Esophagus squamous epithelium (tissue), 5 donors: ENCODE results near the gene PSMC3IP. TPM values are rescaled to one million over a fixed set of nuclear protein-coding genes. Genes with fewer than 3 reads are reported as not detected.
"Not testable (repeated sequence)": the region's sequence is repeated elsewhere in the genome, so short reads cannot be mapped to it uniquely, and the experiment has no call there.

Source experiments
- DNase-seq: peaks from one replicate; lab custom pipeline; 2025; lab: John Stamatoyannopoulos, UW
- H3K27ac ChIP-seq, 4 donors: fragments of 200-600 bp; sonication (generic); one replicate each; pipeline ENCODE4 v1.5.1; 2016 to 2019; ENCODE audit warnings: mild to moderate bottlenecking in 1 of 4
- H3K27me3 ChIP-seq, 4 donors: fragments of 200-600 bp; sonication (generic); 1 replicate in 3 of 4; 2 replicates in 1 of 4; pipeline versions ENCODE4 v1.5.1 to v1.6.0; 2017 to 2021; ENCODE audit warnings: antibody characterized with exemption in 1 of 4
- H3K36me3 ChIP-seq, 3 donors: fragments of 200-600 bp; sonication (generic); one replicate each; pipeline ENCODE4 v1.5.1; 2016 to 2019
- H3K4me1 ChIP-seq, 3 donors: fragments of 200-600 bp; sonication (generic); one replicate each; pipeline ENCODE4 v1.5.1; 2017 to 2019
- H3K4me3 ChIP-seq, 4 donors: fragments of 200-600 bp; sonication (generic); 1 replicate in 3 of 4; 2 replicates in 1 of 4; pipeline ENCODE4 v1.5.1; 2016 to 2019; ENCODE audit warnings: mild to moderate bottlenecking in 2 of 4, moderate library complexity in 1 of 4
- H3K9me3 ChIP-seq, 3 donors: fragments of 200-600 bp; sonication (generic); one replicate each; pipeline ENCODE4 v1.5.1; 2016 to 2019
- POLR2A ChIP-seq, 4 donors: fragments of 450-650 bp; IDR thresholded peaks; one replicate each; pipeline ENCODE4 v1.6.1; 2017; ENCODE audit warnings: antibody characterized with exemption in 4 of 4, mild to moderate bottlenecking in 4 of 4, moderate library complexity in 3 of 4
- WGBS, 2 donors: methylation state at CpG; one replicate each; pipeline ENCODE4 v1.1.5; 2018; 5-methylcytosine and 5-hydroxymethylcytosine counted together
- intact Hi-C: fragments of 100-400 bp; cut with DNase I; formaldehyde crosslinking; loops from one replicate; pipeline ENCODE4 v1.15.0; 2022
- total RNA-seq, 4 donors: library from RNA; depleted of rRNA; stranded (reverse); fragments of >200 nt; gene quantifications; one replicate each; pipeline ENCODE4 v1.1.0, GENCODE V29; 2016
- TF ChIP-seq, protein P1 (sequence below), 6 experiments: fragments of 450-650 bp in 4 of 6; fragments of 200-600 bp in 2 of 6; sonication (generic) in 2 of 6; IDR thresholded peaks; one replicate each; pipeline ENCODE4 v1.5.1; 2016 to 2019; ENCODE audit warnings: antibody characterized with exemption in 6 of 6, mild to moderate bottlenecking in 4 of 6, moderate library complexity in 4 of 6
- donor health status: DM: yes; HTN: yes; CAD: no.

PSMC3IP gene
- total RNA-seq, 4 donors from 2014 or later, result 0.61 to 4.8 (median 2.8) TPM

DNA sequence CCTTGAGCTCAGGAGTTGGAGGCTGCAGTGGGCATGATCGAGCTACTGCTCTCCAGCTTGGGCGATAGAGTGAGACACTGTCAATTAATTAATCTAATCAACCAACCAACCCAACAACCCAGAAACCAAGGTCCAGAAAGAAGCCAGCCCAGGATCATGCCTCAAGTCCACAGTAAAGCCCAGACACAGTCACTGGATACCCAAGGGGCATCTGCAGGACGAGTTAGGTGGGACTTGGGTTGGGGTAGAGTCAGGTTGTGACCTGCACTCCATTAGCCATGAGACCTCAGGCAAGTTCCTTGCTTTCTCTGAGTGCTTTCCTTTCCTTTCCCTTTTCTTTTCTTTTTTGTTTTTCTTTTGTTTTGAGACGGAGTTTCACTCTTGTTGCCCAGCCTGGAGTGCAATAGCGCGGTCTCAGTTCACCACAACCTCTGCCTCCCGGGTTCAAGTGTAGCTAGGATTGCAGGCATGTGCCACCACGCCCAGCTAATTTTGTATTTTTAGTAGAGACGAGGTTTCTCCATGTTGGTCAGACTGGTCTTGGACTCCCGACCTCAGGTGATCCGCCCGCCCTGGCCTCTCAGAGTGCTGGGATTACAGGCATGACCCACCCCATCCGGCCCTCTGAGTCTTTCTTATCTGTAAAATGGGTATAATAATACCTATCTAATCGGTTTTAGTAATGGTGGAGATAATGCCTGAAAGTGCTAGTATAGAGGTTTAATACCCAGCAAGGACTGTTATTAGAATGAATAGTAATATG, 28.4 kb downstream of the PSMC3IP start:
- peaks cover 0 to 13% (median 0%) of the 10 kb centered on the region in 3 donors for H3K36me3 ChIP-seq
- TF ChIP-seq, protein P1, sequence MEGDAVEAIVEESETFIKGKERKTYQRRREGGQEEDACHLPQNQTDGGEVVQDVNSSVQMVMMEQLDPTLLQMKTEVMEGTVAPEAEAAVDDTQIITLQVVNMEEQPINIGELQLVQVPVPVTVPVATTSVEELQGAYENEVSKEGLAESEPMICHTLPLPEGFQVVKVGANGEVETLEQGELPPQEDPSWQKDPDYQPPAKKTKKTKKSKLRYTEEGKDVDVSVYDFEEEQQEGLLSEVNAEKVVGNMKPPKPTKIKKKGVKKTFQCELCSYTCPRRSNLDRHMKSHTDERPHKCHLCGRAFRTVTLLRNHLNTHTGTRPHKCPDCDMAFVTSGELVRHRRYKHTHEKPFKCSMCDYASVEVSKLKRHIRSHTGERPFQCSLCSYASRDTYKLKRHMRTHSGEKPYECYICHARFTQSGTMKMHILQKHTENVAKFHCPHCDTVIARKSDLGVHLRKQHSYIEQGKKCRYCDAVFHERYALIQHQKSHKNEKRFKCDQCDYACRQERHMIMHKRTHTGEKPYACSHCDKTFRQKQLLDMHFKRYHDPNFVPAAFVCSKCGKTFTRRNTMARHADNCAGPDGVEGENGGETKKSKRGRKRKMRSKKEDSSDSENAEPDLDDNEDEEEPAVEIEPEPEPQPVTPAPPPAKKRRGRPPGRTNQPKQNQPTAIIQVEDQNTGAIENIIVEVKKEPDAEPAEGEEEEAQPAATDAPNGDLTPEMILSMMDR (IDR thresholded peaks at IDR 0.05), result no peak
- no peak for TF ChIP-seq POLR2A (IDR thresholded peaks at IDR 0.05)
- H3K9me3 ChIP-seq, result no peaks in the 10 kb centered on the region
- 55 to 57% methylated on average over 12 to 13 of the region's 14 CpGs for WGBS, 2 donors
- no peak for DNase-seq
- no peak overlapping the region for H3K27ac ChIP-seq
- no peaks in the 10 kb centered on the region for H3K27me3 ChIP-seq
- H3K4me3 ChIP-seq, result peak overlapping the region in 1 of 4 donors; percentile 65
- intact Hi-C loops, result no loop called here
- H3K4me1 ChIP-seq, result peaks cover 19 to 48% (median 39%) of the 10 kb centered on the region in 3 donors

DNA sequence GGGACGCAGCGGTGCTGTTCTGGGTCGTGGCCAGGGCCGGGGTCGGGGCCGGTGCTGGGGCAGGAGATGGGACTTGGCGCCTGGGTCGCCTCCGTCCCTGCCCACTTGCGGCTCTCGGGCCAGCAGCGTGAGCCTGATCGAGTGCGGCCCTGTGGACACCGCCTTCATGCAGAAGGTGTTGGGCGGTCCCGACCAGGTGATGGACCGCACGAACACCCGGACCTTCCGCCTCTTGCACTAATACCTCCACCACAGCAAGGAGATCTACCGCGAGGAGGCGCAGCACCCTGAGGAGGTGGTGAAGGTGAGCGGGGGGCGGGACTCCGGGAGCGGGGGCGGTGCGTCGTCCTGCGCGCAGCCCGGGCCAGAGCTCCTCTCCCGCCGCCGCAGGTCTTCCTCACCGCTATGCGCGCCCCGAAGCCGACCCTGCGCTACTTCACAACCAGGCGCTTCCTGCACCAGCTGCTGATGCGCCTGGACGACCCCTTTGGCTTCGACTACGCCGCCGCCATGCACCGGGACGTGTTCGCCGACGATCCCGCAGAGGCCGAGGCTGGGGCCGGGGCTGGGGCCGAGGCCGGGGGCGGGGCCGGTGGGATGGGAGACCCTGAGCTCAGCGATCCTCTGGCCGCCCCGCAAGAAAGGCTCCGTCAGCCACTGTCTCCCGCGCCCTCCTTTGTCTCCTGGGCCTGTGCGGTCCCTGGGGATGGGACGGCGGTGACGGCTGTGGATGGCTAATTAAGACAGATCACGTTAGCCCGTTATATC, 29.3 kb downstream of the PSMC3IP start:
- Histone ChIP-seq H3K36me3 (peaks cover 0 to 22% (median 6%) of the 10 kb centered on the region in 3 donors), H3K27ac (no peak overlapping the region), H3K4me1 (peaks cover 14 to 38% (median 31%) of the 10 kb centered on the region in 3 donors), H3K4me3 (peak overlapping the region; percentile 28 to 65 (median 42)), H3K9me3 (no peaks in the 10 kb centered on the region), H3K27me3 (no peaks in the 10 kb centered on the region)
- TF ChIP-seq, protein P1 (IDR thresholded peaks at IDR 0.05), result peak in 5 of 6 experiments; percentile 36 to 73 (median 54)
- no peak for TF ChIP-seq POLR2A (IDR thresholded peaks at IDR 0.05)
- 32% methylated on average over 8 of the region's 74 CpGs; no CpG with 5 or more reads in 1 of the 2 donors for WGBS, 2 donors
- DNase-seq, result no peak
- intact Hi-C loops, result no loop called here

DNA sequence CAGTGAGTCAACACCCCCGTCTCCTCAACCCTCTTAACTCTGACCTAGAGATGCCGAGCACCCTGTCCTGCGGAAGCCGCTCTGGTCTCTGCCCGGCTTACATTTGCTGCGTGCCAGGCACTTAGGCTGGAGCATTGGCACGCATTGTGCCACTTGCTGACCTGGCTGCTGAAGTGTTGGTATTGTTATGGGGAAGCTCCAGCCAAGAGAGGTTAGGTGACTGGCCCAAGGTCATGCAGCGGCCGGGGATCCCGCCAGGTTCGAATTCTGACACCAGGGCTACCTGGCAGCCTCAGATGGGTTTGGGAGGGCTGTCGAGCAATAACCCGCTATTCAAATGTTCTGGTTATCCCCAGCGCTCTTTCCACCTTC, 29.8 kb downstream of the PSMC3IP start:
- DNase-seq, result no peak
- peaks cover 12 to 33% (median 25%) of the 10 kb centered on the region in 3 donors for H3K4me1 ChIP-seq
- no peaks in the 10 kb centered on the region for H3K27me3 ChIP-seq
- peaks cover 0 to 28% (median 12%) of the 10 kb centered on the region in 3 donors for H3K36me3 ChIP-seq
- peak overlapping the region in 2 of 4 donors; percentile 37 to 65 for H3K4me3 ChIP-seq
- H3K27ac ChIP-seq, result no peak overlapping the region
- no peaks in the 10 kb centered on the region for H3K9me3 ChIP-seq
- TF ChIP-seq POLR2A (IDR thresholded peaks at IDR 0.05), result no peak
- 77% methylated on average over 7 of the region's 14 CpGs; no CpG with 5 or more reads in 1 of the 2 donors for WGBS, 2 donors
- intact Hi-C loops, result no loop called here

DNA sequence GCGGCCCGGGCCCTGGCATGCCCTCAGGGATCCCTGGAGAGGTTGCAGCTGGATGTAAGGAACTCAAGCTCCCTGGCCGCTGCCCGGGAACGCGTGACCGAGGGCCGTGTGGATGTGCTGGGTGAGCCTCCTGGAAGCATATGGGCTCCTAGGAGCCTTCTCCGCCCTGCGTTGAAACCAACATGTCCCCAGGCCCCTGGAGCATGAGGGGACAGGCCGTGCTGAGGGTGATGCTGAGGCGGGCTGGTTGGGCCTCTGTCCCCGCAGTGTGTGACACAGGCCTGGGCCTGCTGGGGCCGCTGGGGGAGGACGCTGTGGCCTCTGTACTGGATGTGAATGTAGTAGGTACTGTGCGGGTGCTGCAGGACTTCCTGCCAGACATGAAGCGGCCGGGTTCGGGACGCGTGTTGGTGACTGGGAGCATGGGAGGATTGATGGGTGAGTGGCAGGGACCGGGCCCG, 30.5 kb downstream of the PSMC3IP start:
- intact Hi-C loops, result no loop called here
- 39% methylated on average over 10 of the region's 23 CpGs; no CpG with 5 or more reads in 1 of the 2 donors for WGBS, 2 donors
- no peaks in the 10 kb centered on the region for H3K9me3 ChIP-seq
- no peak for DNase-seq
- peaks cover 0 to 34% (median 16%) of the 10 kb centered on the region in 3 donors for H3K36me3 ChIP-seq
- no peak overlapping the region for H3K4me3 ChIP-seq
- H3K27me3 ChIP-seq, result no peaks in the 10 kb centered on the region
- TF ChIP-seq POLR2A (IDR thresholded peaks at IDR 0.05), result no peak
- TF ChIP-seq, protein P1 (IDR thresholded peaks at IDR 0.05), result no peak
- H3K4me1 ChIP-seq, result peaks cover 12 to 29% (median 25%) of the 10 kb centered on the region in 3 donors
- H3K27ac ChIP-seq, result no peak overlapping the region

DNA sequence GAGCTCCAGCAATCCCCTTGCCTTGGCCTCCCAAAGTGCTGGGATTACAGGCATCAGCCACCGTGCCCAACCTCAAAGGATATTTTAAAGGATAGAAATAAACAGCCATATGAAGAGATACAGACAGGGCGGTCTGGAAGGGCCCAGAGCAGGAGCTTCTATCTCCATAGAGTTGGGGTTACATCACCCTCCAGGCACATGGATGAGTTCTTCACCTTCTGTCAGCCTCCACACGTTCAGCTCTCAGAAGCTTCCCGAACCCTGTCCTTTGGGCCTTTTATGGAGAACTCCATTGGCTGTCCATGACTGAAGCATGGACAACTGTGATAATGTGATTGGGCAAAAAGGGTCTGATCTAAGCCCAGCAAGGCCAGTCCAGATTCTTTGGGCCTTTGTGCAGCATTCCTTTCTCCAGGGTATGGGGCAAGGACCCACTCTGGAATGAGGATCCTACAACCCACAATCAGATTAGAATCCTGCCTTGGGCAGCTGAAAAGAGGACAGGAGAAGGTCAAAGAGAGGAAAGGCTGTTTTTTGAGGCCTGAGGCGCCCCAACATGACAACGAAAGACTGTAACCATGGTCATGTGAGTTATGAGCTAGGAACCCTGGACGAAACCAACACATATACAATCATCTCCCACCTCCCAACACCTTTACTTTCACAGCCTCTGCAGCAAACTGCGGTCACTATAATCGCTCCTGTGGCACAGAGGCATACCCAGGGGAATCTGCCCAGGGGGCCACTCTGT, 31.6 kb downstream of the PSMC3IP start:
- WGBS, 2 donors, result 88 to 91% methylated on average over 7 to 9 of the region's 9 CpGs
- H3K9me3 ChIP-seq, H3K27ac ChIP-seq, DNase-seq, H3K27me3 ChIP-seq, intact Hi-C loops, H3K4me3 ChIP-seq: not testable (repeated sequence)
- Histone ChIP-seq H3K36me3 (peaks cover 0 to 38% (median 18%) of the 10 kb centered on the region in 3 donors), H3K4me1 (peaks cover 12 to 36% (median 25%) of the 10 kb centered on the region in 3 donors)
